GM21360 (cell line): ENCODE results near the gene MAST4.
A peak's percentile ranks its signal among the peaks of the same experiment; 100 is the strongest.

ENCODE experiments used
- ATAC-seq: cut with Tn5 transposase; IDR thresholded peaks from one replicate; pipeline ENCODE4 v1.9.1; 2021; ENCODE audit warnings: mild to moderate bottlenecking, moderate library complexity; ENCODE audit not compliant: unreplicated experiment

The MAST4 gene

GRCh38 chr5:66603164-66603563 lies 7.0 kb downstream of the MAST4 start:
- no peak for ATAC-seq

GRCh38 chr5:66603881-66604280 lies 7.7 kb downstream of the MAST4 start:
- ATAC-seq, result no peak

GRCh38 chr5:66606713-66607112 lies 10.5 kb downstream of the MAST4 start:
- no peak for ATAC-seq

- no peak for ATAC-seq
Measured at GRCh38 chr5:66608501-66608900, 12.3 kb downstream of the MAST4 start.

- ATAC-seq, result no peak
Measured at GRCh38 chr5:66609615-66610014, 13.4 kb downstream of the MAST4 start.

GRCh38 chr5:66612226-66612625 lies 16.0 kb downstream of the MAST4 start:
- ATAC-seq, result no peak

GRCh38 chr5:66615136-66615535 lies 18.9 kb downstream of the MAST4 start:
- no peak for ATAC-seq

GRCh38 chr5:66615894-66616293 lies 19.7 kb downstream of the MAST4 start:
- no peak for ATAC-seq

GRCh38 chr5:66616520-66617225 lies 20.5 kb downstream of the MAST4 start:
- ATAC-seq, result no peak

- peak; percentile 73 for ATAC-seq
Measured at GRCh38 chr5:66617226-66617861, 21.2 kb downstream of the MAST4 start.

GRCh38 chr5:66617991-66618768 lies 22.0 kb downstream of the MAST4 start:
- ATAC-seq, result no peak

- ATAC-seq, result no peak
Measured at GRCh38 chr5:66620711-66621110, 24.5 kb downstream of the MAST4 start.

- no peak for ATAC-seq
Measured at GRCh38 chr5:66621146-66621545, 25.0 kb downstream of the MAST4 start.

GRCh38 chr5:66621736-66622135 lies 25.5 kb downstream of the MAST4 start:
- ATAC-seq, result no peak

GRCh38 chr5:66628561-66628960 lies 32.4 kb downstream of the MAST4 start:
- no peak for ATAC-seq

GRCh38 chr5:66629446-66629845 lies 33.3 kb downstream of the MAST4 start:
- no peak for ATAC-seq

GRCh38 chr5:66633754-66634153 lies 37.6 kb downstream of the MAST4 start:
- no peak for ATAC-seq

GRCh38 chr5:66634601-66635000 lies 38.4 kb downstream of the MAST4 start:
- no peak for ATAC-seq

GRCh38 chr5:66637994-66638393 lies 41.8 kb downstream of the MAST4 start:
- ATAC-seq, result no peak

- no peak for ATAC-seq
Measured at GRCh38 chr5:66639037-66639436, 42.8 kb downstream of the MAST4 start.

- no peak for ATAC-seq
Measured at GRCh38 chr5:66642538-66642937, 46.3 kb downstream of the MAST4 start.

GRCh38 chr5:66643387-66643786 lies 47.2 kb downstream of the MAST4 start:
- ATAC-seq, result no peak
